SU-DHL-6 (cell line): ENCODE results near the gene ERBB4.

Source experiments
- H2AFZ ChIP-seq: fragments of 200-600 bp; sonication (generic); 2 replicates; pipeline ENCODE4 v1.6.1; 2014; ENCODE audit warnings: low read depth, mild to moderate bottlenecking, moderate library complexity, mixed read lengths, antibody characterized with exemption, low read length; ENCODE audit not compliant: severe bottlenecking
- H3F3A ChIP-seq: fragments of 200-600 bp; shearing (Covaris generic); 2 replicates; pipeline ENCODE4 v1.6.0; 2016; ENCODE audit warnings: antibody characterized with exemption, mild to moderate bottlenecking; ENCODE audit not compliant: insufficient read depth
- H3K27ac ChIP-seq: fragments of 200-600 bp; sonication (generic); 2 replicates; pipeline ENCODE4 v1.5.1; 2016; ENCODE audit warnings: low read depth, mild to moderate bottlenecking, low read length, moderate library complexity, mixed read lengths
- H3K27me3 ChIP-seq: fragments of 200-600 bp; sonication (generic), shearing (Covaris generic); 2 replicates; pipeline ENCODE4 v1.6.0; 2014; ENCODE audit warnings: mild to moderate bottlenecking, low read length
- H3K36me3 ChIP-seq: fragments of 200-600 bp; sonication (generic); 2 replicates; pipeline ENCODE4 v1.6.1; 2014; ENCODE audit warnings: mild to moderate bottlenecking, low read length, mixed read lengths
- H3K4me2 ChIP-seq: fragments of 300-600, 200-600 bp; shearing (Covaris generic), sonication (generic); 2 replicates; pipeline ENCODE4 v1.6.0; 2014; ENCODE audit warnings: low read length, low read depth, mild to moderate bottlenecking; ENCODE audit not compliant: poor library complexity, severe bottlenecking
- H3K4me3 ChIP-seq: fragments of 200-600 bp; sonication (generic); 2 replicates; pipeline ENCODE4 v1.5.1; 2014; ENCODE audit warnings: antibody characterized with exemption, low read length, mild to moderate bottlenecking, mixed read lengths; ENCODE audit not compliant: insufficient read depth, poor library complexity, severe bottlenecking
- H3K79me2 ChIP-seq: fragments of 200-600 bp; sonication (generic); 2 replicates; pipeline ENCODE4 v1.6.1; 2014; ENCODE audit warnings: mild to moderate bottlenecking, low read length, moderate library complexity; ENCODE audit not compliant: insufficient read depth
- H3K9ac ChIP-seq: fragments of 200-600 bp; sonication (generic); 2 replicates; pipeline ENCODE4 v1.7.0; 2014; ENCODE audit warnings: mild to moderate bottlenecking, low read length
- H3K9me2 ChIP-seq: fragments of 200-600 bp; sonication (generic); replicated peaks from 2 replicates; pipeline ENCODE4 v1.6.1; 2014; ENCODE audit warnings: low read length; ENCODE audit not compliant: insufficient read depth
- H3K9me3 ChIP-seq: fragments of 200-600 bp; sonication (generic); 2 replicates; pipeline ENCODE4 v1.6.1; 2014; ENCODE audit warnings: low read length, mixed read lengths; ENCODE audit not compliant: insufficient read depth
- H4K20me1 ChIP-seq: fragments of 200-600 bp; sonication (generic); 2 replicates; pipeline ENCODE4 v1.6.1; 2014; ENCODE audit warnings: low read depth, mild to moderate bottlenecking, antibody characterized with exemption, low read length, moderate library complexity, mixed read lengths
- EZH2phosphoT487 ChIP-seq: fragments of 200-600 bp; sonication (generic), shearing (Covaris generic); conservative IDR thresholded peaks from 2 replicates; pipeline ENCODE4 v1.6.1; 2018; ENCODE audit warnings: mild to moderate bottlenecking, antibody characterized with exemption, low read length, moderate library complexity, mixed read lengths
- TF ChIP-seq, protein P1 (sequence below): fragments of 200-600 bp; sonication (generic); IDR thresholded peaks from one replicate; pipeline ENCODE4 v1.5.1; 2017; ENCODE audit warnings: antibody characterized with exemption, mild to moderate bottlenecking, low read length, moderate library complexity; ENCODE audit not compliant: insufficient read depth, poor library complexity, severe bottlenecking

ERBB4 gene

DNA sequence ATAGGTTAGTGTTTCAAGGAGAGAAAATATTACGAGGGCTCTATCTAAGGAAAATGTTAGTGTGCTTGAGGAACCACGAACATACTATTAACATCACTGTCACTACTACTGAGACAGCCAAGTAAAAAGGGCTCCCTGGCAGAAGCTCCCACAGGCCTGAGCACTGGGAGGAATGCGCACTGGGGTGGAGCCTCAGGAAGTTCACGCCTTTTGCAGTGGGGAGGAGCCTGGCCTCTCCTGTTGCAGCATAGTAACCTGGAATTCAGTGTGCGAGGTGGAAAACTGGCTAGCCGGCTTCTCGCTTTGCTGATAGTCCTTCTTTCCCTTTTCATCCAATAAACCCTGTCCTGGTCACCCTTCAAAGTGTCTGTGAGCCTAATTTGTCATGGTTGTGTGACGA, 250.3 kb downstream of the ERBB4 start:
- Histone ChIP-seq H3K79me2 (no peaks in the 10 kb centered on the region), H3K27ac (no peak overlapping the region), H4K20me1 (no peaks in the 10 kb centered on the region), H3K9me3 (no peaks in the 10 kb centered on the region), H3K9me2 (no peaks in the 10 kb centered on the region), H3K4me2 (no peak overlapping the region), H3K36me3 (no peaks in the 10 kb centered on the region), H3K27me3 (no peaks in the 10 kb centered on the region), H3K4me3 (no peak overlapping the region), H3F3A (no peaks in the 10 kb centered on the region), H3K9ac (no peak overlapping the region), H2AFZ (no peak overlapping the region)
- TF ChIP-seq, protein P1, sequence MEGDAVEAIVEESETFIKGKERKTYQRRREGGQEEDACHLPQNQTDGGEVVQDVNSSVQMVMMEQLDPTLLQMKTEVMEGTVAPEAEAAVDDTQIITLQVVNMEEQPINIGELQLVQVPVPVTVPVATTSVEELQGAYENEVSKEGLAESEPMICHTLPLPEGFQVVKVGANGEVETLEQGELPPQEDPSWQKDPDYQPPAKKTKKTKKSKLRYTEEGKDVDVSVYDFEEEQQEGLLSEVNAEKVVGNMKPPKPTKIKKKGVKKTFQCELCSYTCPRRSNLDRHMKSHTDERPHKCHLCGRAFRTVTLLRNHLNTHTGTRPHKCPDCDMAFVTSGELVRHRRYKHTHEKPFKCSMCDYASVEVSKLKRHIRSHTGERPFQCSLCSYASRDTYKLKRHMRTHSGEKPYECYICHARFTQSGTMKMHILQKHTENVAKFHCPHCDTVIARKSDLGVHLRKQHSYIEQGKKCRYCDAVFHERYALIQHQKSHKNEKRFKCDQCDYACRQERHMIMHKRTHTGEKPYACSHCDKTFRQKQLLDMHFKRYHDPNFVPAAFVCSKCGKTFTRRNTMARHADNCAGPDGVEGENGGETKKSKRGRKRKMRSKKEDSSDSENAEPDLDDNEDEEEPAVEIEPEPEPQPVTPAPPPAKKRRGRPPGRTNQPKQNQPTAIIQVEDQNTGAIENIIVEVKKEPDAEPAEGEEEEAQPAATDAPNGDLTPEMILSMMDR = no peak
- no peak for TF ChIP-seq EZH2phosphoT487

DNA sequence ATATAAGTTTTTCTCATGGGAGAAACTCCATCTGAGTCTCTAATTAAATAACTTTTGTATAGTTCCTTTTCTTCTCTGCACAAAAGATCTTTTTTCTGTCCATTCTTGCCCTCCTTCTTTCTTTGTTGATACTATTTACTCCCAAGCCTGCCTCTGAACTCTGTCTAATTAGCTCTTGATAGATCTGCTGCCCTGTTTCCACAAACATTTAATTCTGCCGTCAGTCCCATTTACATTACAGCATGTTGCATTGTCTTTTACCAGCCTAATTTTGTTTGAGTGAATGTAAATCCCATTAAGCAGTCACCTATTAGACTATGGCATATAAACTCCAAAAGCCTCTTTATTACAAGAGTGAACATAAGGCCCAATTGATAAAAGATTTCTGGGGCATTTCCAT, 254.4 kb downstream of the ERBB4 start:
- Histone ChIP-seq H3K9me2 (no peaks in the 10 kb centered on the region), H3K4me3 (no peak overlapping the region), H2AFZ (no peak overlapping the region), H3K27ac (no peak overlapping the region), H3K9ac (no peak overlapping the region), H3K4me2 (no peak overlapping the region), H4K20me1 (no peaks in the 10 kb centered on the region), H3K9me3 (no peaks in the 10 kb centered on the region), H3F3A (no peaks in the 10 kb centered on the region), H3K79me2 (no peaks in the 10 kb centered on the region), H3K27me3 (no peaks in the 10 kb centered on the region), H3K36me3 (no peaks in the 10 kb centered on the region)
- TF ChIP-seq, protein P1 = no peak
- TF ChIP-seq EZH2phosphoT487 = no peak

DNA sequence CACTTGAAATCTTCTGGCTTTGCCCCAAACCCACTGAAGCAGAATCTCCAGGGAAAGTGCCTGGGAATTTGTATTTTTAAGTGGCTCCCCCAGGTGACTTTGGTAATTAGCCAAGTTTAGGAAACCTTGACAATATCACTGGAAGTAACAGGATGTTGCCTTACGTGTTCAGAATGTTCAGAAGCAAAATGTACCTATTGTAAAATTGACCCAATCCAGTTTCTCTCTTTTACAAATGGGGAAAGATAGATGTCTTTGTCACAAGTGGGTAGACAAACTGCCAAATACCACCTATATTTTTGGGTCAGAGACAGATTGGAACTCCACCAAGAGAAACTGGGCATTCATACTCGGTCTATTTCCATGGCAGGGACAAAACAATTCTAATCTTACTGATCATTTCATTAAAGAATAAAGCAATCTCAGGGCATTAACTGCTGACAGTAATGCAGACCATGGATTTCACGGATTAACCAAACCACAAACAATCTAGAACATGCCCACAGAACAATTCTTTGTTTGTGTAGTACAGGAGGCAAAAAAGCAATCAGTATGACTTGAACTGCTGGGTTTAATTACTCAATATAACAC, 255.8 kb downstream of the ERBB4 start:
- Histone ChIP-seq H2AFZ (no peak overlapping the region), H3F3A (no peaks in the 10 kb centered on the region), H3K9me3 (no peaks in the 10 kb centered on the region), H3K27ac (no peak overlapping the region), H3K9me2 (no peaks in the 10 kb centered on the region), H3K9ac (no peak overlapping the region), H4K20me1 (no peaks in the 10 kb centered on the region), H3K4me3 (no peak overlapping the region), H3K4me2 (no peak overlapping the region), H3K27me3 (no peaks in the 10 kb centered on the region), H3K79me2 (no peaks in the 10 kb centered on the region), H3K36me3 (no peaks in the 10 kb centered on the region)
- TF ChIP-seq, protein P1 = no peak
- TF ChIP-seq EZH2phosphoT487 = no peak
